ENCODE measurements around the gene UAP1L1.

UAP1L1 gene

DNA sequence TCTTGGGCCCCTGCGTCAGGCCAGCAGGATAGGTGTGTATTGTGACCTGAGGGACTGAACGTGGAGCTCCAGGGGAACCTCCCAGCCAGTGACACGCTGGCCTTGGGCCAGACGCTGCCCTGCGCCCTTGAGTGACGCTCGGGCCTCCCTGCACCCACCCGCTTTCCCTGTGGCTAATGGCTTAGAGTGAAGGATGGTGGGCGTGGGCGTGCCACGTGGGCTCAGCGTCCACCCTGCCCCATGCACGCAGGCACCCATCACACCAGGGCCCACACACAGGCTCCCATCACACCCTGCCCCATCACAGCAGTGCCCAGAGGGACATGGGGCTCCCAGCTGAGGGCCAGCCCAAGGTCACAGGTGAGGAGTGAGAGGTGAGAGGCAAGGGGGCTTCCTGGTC, 40.3 kb upstream of the UAP1L1 start:
- Mint-ChIP-seq H3K36me3 (no peaks in the 10 kb centered on the region), H3K4me3 (no peak overlapping the region), H3K27ac (no peak overlapping the region), H3K9me3 (ENCODE audit: low read depth) (no peaks in the 10 kb centered on the region), H3K27me3 (no peaks in the 10 kb centered on the region), H3K4me1 (ENCODE audit: low read depth) (peaks cover 19% of the 10 kb centered on the region)

- no peak overlapping the region for H3K27ac Mint-ChIP-seq
- no peaks in the 10 kb centered on the region for H3K27me3 Mint-ChIP-seq
- no peaks in the 10 kb centered on the region for H3K9me3 Mint-ChIP-seq (ENCODE audit: low read depth)
- H3K4me1 Mint-ChIP-seq (ENCODE audit: low read depth), result peaks cover 15% of the 10 kb centered on the region
- no peaks in the 10 kb centered on the region for H3K36me3 Mint-ChIP-seq
- H3K4me3 Mint-ChIP-seq, result no peak overlapping the region
Observed at GRCh38 chr9:137037483-137037882, 39.8 kb upstream of the UAP1L1 start.

- Mint-ChIP-seq H3K4me3 (no peak overlapping the region), H3K27me3 (no peaks in the 10 kb centered on the region)
Observed at GRCh38 chr9:137038916-137039315, 38.4 kb upstream of the UAP1L1 start.

DNA sequence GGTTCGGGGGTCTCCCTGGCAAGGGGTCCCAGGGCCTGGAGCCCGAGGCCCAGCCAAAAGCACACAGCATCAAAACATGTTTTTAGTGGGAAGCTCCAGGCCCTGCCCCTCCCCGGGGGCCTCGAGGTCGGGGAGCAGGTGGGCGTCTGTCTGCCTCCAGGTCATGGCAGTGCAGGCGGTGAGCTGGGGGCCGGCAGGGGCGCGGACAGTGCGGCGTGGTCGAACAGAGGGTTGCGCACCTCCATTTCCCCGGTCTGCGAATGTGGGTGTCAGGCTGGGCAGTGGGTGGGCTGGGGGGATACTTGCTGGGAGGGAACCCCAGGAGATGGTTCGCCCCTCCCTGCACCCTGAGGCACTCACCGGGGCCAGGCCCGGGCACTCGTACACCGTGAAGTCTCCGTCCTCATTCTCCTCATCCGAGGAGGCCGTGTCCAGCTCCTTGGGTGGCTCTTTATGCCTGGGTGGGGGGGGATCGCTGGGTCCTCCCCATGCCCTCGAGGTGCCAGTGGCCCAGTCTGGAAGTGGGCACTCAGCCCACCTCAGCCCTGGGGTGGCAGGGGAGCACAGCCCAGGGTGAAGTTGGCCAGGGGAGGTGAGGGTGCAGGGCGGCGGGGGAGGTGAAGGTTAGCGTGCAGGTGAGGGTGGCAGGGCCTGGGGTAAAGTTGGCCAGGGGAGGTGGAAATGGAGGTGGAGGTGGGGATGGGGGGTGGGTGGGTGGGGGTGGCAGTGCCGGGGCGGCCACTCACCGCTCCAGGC, 37.5 kb upstream of the UAP1L1 start:
- no peaks in the 10 kb centered on the region for H3K36me3 Mint-ChIP-seq
- no peak overlapping the region for H3K4me3 Mint-ChIP-seq
- H3K27ac Mint-ChIP-seq, result no peak overlapping the region
- peaks cover under 1% of the 10 kb centered on the region for H3K27me3 Mint-ChIP-seq
- H3K9me3 Mint-ChIP-seq (ENCODE audit: low read depth), result no peaks in the 10 kb centered on the region
- H3K4me1 Mint-ChIP-seq (ENCODE audit: low read depth), result peaks cover 6% of the 10 kb centered on the region

More at GRCh38 chr9:137038916-137039315, 38.4 kb upstream of the UAP1L1 start:
- Mint-ChIP-seq H3K36me3 (no peaks in the 10 kb centered on the region), H3K27ac (no peak overlapping the region), H3K4me1 (ENCODE audit: low read depth) (peaks cover 6% of the 10 kb centered on the region), H3K9me3 (ENCODE audit: low read depth) (no peaks in the 10 kb centered on the region)

DNA sequence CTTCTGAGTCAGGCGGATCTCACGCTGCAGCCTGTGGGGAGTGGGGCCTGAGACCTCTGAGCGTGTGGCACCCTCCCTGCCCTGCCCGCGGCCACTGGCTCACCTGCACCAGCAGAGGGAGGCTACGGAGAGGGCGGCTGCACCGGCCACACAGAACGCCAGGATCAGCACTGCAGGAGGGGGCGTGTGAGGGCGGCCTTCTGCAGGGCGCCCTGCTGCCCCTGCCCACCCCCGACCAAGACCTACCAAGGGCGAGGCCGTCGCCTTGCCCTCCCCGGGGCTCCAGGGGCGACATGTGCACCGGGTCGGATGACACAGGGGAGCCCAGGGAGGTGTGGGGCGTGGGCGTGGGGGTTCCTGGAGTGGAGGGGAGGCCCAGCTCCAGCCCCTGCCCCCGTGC, 36.7 kb upstream of the UAP1L1 start:
- peaks cover 2% of the 10 kb centered on the region for H3K27me3 Mint-ChIP-seq
- H3K4me1 Mint-ChIP-seq (ENCODE audit: low read depth), result peaks cover 8% of the 10 kb centered on the region
- H3K27ac Mint-ChIP-seq, result no peak overlapping the region
- H3K4me3 Mint-ChIP-seq, result no peak overlapping the region
- H3K36me3 Mint-ChIP-seq, result no peaks in the 10 kb centered on the region
- no peaks in the 10 kb centered on the region for H3K9me3 Mint-ChIP-seq (ENCODE audit: low read depth)

- Mint-ChIP-seq H3K27me3 (peaks cover 2% of the 10 kb centered on the region), H3K4me3 (no peak overlapping the region), H3K27ac (no peak overlapping the region), H3K36me3 (no peaks in the 10 kb centered on the region), H3K4me1 (ENCODE audit: low read depth) (peaks cover 8% of the 10 kb centered on the region), H3K9me3 (ENCODE audit: low read depth) (no peaks in the 10 kb centered on the region)
Observed at GRCh38 chr9:137041124-137041523, 36.2 kb upstream of the UAP1L1 start.

GRCh38 chr9:137042751-137043727, 34.3 kb upstream of the UAP1L1 start:
- Mint-ChIP-seq H3K4me3 (no peak overlapping the region), H3K27ac (no peak overlapping the region), H3K4me1 (ENCODE audit: low read depth) (peaks cover 11% of the 10 kb centered on the region), H3K9me3 (ENCODE audit: low read depth) (no peaks in the 10 kb centered on the region), H3K27me3 (peaks cover 2% of the 10 kb centered on the region), H3K36me3 (no peaks in the 10 kb centered on the region)

- H3K27me3 Mint-ChIP-seq, result peaks cover 2% of the 10 kb centered on the region
- no peak overlapping the region for H3K27ac Mint-ChIP-seq
- H3K9me3 Mint-ChIP-seq (ENCODE audit: low read depth), result no peaks in the 10 kb centered on the region
- H3K4me1 Mint-ChIP-seq (ENCODE audit: low read depth), result peaks cover 11% of the 10 kb centered on the region
- no peaks in the 10 kb centered on the region for H3K36me3 Mint-ChIP-seq
- H3K4me3 Mint-ChIP-seq, result no peak overlapping the region
Observed at GRCh38 chr9:137044037-137044436, 33.3 kb upstream of the UAP1L1 start.

DNA sequence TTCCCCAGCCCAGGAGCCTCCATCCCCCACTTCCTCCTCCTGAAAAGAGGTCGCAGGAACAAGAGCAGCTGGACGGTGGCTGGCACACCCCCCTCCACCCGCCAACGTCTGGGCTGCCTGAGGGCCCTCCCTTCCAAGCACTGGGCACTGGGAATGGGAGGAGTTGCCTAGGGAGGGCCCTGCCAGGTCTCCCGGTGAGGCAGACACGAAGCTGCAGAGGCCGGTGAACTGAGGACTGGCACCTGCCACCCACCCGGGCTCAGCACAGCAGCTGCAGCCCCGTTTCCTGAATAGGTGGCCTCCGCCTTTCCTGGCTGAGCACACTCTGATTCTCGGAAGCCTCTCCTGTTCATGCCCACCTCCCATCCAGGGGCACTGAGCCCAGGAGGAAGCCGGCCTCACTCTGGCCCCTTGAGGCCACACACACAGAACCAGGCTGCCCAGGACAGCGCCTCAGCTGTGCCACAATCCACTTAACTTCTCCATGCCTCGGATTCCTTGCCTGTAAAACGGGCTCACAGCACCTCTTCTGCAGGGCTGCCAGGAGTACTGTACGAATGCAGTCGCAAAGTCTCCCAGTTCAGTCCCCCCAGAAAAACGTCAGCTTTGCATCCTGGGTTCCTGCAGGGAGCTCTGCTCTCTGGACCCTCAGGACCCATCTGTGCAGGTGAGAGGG, 32.7 kb upstream of the UAP1L1 start:
- H3K4me3 Mint-ChIP-seq, result peak overlapping the region; percentile 70
- H3K4me1 Mint-ChIP-seq (ENCODE audit: low read depth), result peaks cover 11% of the 10 kb centered on the region
- H3K9me3 Mint-ChIP-seq (ENCODE audit: low read depth), result no peaks in the 10 kb centered on the region
- no peaks in the 10 kb centered on the region for H3K36me3 Mint-ChIP-seq
- H3K27ac Mint-ChIP-seq, result no peak overlapping the region
- H3K27me3 Mint-ChIP-seq, result peaks cover 2% of the 10 kb centered on the region

- H3K27ac Mint-ChIP-seq, result no peak overlapping the region
- peaks cover 5% of the 10 kb centered on the region for H3K27me3 Mint-ChIP-seq
- H3K9me3 Mint-ChIP-seq (ENCODE audit: low read depth), result no peaks in the 10 kb centered on the region
- peaks cover 11% of the 10 kb centered on the region for H3K4me1 Mint-ChIP-seq (ENCODE audit: low read depth)
- no peaks in the 10 kb centered on the region for H3K36me3 Mint-ChIP-seq
- peak overlapping the region; percentile 70 for H3K4me3 Mint-ChIP-seq
Observed at GRCh38 chr9:137045294-137046087, 31.8 kb upstream of the UAP1L1 start.

GRCh38 chr9:137046088-137046787, 31.1 kb upstream of the UAP1L1 start, which contains the start of gene NPDC1:
TSS of gene NPDC1 (minus strand) at chr9:137046177. CDS start at chr9:137045989, 188 bp downstream.
- peaks cover 5% of the 10 kb centered on the region for H3K27me3 Mint-ChIP-seq
- H3K36me3 Mint-ChIP-seq, result no peaks in the 10 kb centered on the region
- H3K4me3 Mint-ChIP-seq, result peak within 1 kb of the TSS; percentile 70

DNA sequence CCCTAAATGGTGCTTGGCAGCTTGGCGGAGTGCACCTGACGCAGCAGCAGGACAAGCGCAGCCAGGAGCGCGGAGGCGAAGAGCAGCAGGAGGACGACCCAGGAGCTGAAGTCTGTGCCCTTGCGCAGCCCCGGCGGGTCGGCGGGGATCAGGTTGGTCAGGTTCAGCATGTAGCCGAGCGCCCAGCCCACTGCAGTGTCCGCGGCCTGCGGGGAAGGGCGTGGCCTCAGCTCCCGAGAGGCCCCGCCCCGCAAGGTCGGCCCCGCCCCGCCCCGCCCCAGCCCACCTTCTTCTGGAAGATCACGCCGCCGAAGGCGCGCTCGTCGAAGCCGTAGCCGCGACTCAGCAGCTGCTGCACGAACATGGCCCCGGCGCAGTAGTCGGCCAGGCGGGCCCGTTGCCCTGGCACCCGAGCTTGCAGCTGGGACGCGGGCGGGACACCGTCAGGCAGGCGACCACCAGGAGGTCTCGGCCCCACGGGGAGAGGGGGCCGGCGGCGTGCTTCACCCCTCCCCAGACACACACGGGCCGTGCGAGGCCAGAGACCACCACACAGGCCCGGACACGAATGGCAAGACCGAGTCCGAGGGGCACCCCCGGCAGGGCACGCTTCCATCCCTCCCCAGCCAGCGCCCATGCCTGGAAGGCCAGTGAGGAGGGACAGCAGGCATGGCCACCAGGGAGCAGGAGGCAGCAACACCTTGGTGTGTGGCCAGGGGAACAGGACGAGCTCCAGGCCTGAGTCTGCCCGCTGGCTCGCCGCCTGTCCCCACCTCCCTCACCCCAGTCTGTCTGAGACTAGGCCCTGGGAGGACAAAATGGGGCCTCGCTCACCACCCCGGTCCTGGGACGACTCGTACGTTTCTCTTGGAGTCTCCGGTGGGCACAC, 28.4 kb upstream of the UAP1L1 start:
- Mint-ChIP-seq H3K9me3 (ENCODE audit: low read depth) (no peaks in the 10 kb centered on the region), H3K27ac (no peak overlapping the region), H3K4me1 (ENCODE audit: low read depth) (peaks cover 11% of the 10 kb centered on the region), H3K4me3 (no peak overlapping the region), H3K36me3 (no peaks in the 10 kb centered on the region), H3K27me3 (peaks cover 6% of the 10 kb centered on the region)

More at GRCh38 chr9:137046088-137046787, 31.1 kb upstream of the UAP1L1 start, which contains the start of gene NPDC1:
- H3K27ac Mint-ChIP-seq, result no peak within 1 kb of the TSS
- H3K4me1 Mint-ChIP-seq (ENCODE audit: low read depth), result peaks cover 11% of the 10 kb centered on the region
- H3K9me3 Mint-ChIP-seq (ENCODE audit: low read depth), result no peaks in the 10 kb centered on the region
